Trophoblast cell (in vitro differentiated cells and primary cell): ENCODE results near the gene ITGA3.

Experiments used
- DNase-seq, 2 donors: peaks; one replicate each; pipeline ENCODE4 v3.0.0-alpha.2; 2016
- H2AFZ ChIP-seq: 2 replicates; pipeline ENCODE4 v1.6.1; 2013; ENCODE audit warnings: low read length, moderate library complexity, mild to moderate bottlenecking; ENCODE audit not compliant: insufficient read depth, poor library complexity
- H2AK5ac ChIP-seq: 2 replicates; pipeline ENCODE4 v1.6.1; 2013; ENCODE audit warnings: mild to moderate bottlenecking, low read length
- H2BK120ac ChIP-seq: 2 replicates; pipeline ENCODE4 v1.6.1; 2013; ENCODE audit warnings: low read length, mild to moderate bottlenecking, moderate library complexity; ENCODE audit not compliant: insufficient read depth, poor library complexity
- H2BK12ac ChIP-seq: 2 replicates; pipeline ENCODE4 v1.6.1; 2013; ENCODE audit warnings: mild to moderate bottlenecking, low read length, moderate library complexity
- H2BK5ac ChIP-seq: 2 replicates; pipeline ENCODE4 v1.6.1; 2013; ENCODE audit warnings: low read length, low read depth, moderate library complexity, mild to moderate bottlenecking; ENCODE audit not compliant: poor library complexity
- H3K14ac ChIP-seq: 2 replicates; pipeline ENCODE4 v1.6.1; 2013; ENCODE audit warnings: mild to moderate bottlenecking, low read length
- H3K18ac ChIP-seq: 2 replicates; pipeline ENCODE4 v1.6.1; 2013; ENCODE audit warnings: mild to moderate bottlenecking, low read length
- H3K23ac ChIP-seq: 2 replicates; pipeline ENCODE4 v1.6.1; 2013; ENCODE audit warnings: low read length
- H3K27ac ChIP-seq: 2 replicates; pipeline ENCODE4 v1.5.1; 2013; ENCODE audit warnings: low read depth, mild to moderate bottlenecking, inconsistent platforms, low read length, moderate library complexity
- H3K27me3 ChIP-seq: 2 replicates; pipeline ENCODE4 v1.6.1; 2013; ENCODE audit warnings: inconsistent platforms, mild to moderate bottlenecking, low read length, moderate library complexity; ENCODE audit not compliant: insufficient read depth
- H3K36me3 ChIP-seq, 2 experiments: 1 replicate in 1 of 2; 2 replicates in 1 of 2; pipeline ENCODE4 v1.6.1; 2013; ENCODE audit warnings: low read length in 2 of 2, mild to moderate bottlenecking in 2 of 2, moderate library complexity in 1 of 2; ENCODE audit not compliant: insufficient read depth in 2 of 2, control insufficient read depth in 1 of 2
- H3K4ac ChIP-seq: 2 replicates; pipeline ENCODE4 v1.6.1; 2013; ENCODE audit warnings: low read depth, mild to moderate bottlenecking, low read length, moderate library complexity
- H3K4me1 ChIP-seq, 2 experiments: 1 replicate in 1 of 2; 2 replicates in 1 of 2; pipeline ENCODE4 v1.6.1; 2013; ENCODE audit warnings: low read length in 2 of 2, mild to moderate bottlenecking in 2 of 2, moderate library complexity in 1 of 2; ENCODE audit not compliant: insufficient read depth in 2 of 2, control insufficient read depth in 1 of 2
- H3K4me2 ChIP-seq: 2 replicates; pipeline ENCODE4 v1.6.1; 2013; ENCODE audit warnings: inconsistent platforms, mild to moderate bottlenecking, low read length, moderate library complexity
- H3K4me3 ChIP-seq: 2 replicates; pipeline ENCODE4 v1.5.1; 2013; ENCODE audit warnings: mild to moderate bottlenecking, low read depth, low read length, inconsistent platforms
- H3K79me1 ChIP-seq: one replicate; pipeline ENCODE4 v1.6.1; 2013; ENCODE audit warnings: low read length
- H3K79me2 ChIP-seq: 2 replicates; pipeline ENCODE4 v1.6.1; 2013; ENCODE audit warnings: low read length, mild to moderate bottlenecking; ENCODE audit not compliant: control insufficient read depth, insufficient read depth, poor library complexity
- H3K9ac ChIP-seq: 2 replicates; pipeline ENCODE4 v1.6.1; 2013; ENCODE audit warnings: mild to moderate bottlenecking, low read length
- H3K9me3 ChIP-seq: 2 replicates; pipeline ENCODE4 v1.6.1; 2013; ENCODE audit warnings: low read depth, mild to moderate bottlenecking, control low read depth, inconsistent platforms, low read length; ENCODE audit not compliant: insufficient read depth
- H4K12ac ChIP-seq: 2 replicates; pipeline ENCODE4 v1.6.1; 2013; ENCODE audit warnings: low read depth, mild to moderate bottlenecking, low read length, moderate library complexity
- H4K8ac ChIP-seq: 2 replicates; pipeline ENCODE4 v1.6.1; 2013; ENCODE audit warnings: low read depth, mild to moderate bottlenecking, low read length, moderate library complexity
- H4K91ac ChIP-seq: one replicate; pipeline ENCODE4 v1.6.1; 2013; ENCODE audit warnings: low read depth, mild to moderate bottlenecking, low read length, moderate library complexity
- WGBS: extraction: QIAGEN DNeasy Blood & Tissue Kit; methylation state at CpG from one replicate; pipeline ENCODE4 v1.1.7; 2013; ENCODE audit warnings: missing lambda C conversion rate; ENCODE audit not compliant: insufficient read length, insufficient coverage; ENCODE audit errors: extremely low coverage; 5-methylcytosine and 5-hydroxymethylcytosine counted together

The ITGA3 gene

DNA sequence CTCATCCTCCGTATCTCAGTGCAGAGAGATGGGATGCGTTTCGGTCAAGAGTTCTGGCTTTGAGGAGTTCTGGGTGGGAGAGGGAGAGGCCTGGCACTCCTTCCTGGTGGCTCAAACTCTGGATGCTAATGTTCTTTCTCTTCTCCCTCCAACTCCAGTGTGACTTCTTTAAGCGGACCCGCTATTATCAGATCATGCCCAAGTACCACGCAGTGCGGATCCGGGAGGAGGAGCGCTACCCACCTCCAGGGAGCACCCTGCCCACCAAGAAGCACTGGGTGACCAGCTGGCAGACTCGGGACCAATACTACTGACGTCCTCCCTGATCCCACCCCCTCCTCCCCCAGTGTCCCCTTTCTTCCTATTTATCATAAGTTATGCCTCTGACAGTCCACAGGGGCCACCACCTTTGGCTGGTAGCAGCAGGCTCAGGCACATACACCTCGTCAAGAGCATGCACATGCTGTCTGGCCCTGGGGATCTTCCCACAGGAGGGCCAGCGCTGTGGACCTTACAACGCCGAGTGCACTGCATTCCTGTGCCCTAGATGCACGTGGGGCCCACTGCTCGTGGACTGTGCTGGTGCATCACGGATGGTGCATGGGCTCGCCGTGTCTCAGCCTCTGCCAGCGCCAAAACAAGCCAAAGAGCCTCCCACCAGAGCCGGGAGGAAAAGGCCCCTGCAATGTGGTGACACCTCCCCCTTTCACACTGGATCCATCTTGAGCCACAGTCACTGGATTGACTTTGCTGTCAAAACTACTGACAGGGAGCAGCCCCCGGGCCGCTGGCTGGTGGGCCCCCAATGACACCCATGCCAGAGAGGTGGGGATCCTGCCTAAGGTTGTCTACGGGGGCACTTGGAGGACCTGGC, 33.3 kb downstream of the ITGA3 start:
- no peak overlapping the region for H4K8ac ChIP-seq
- H3K14ac ChIP-seq = no peak overlapping the region
- H3K4me1 ChIP-seq = no peaks in the 10 kb centered on the region
- no peak for DNase-seq
- no peak overlapping the region for H2BK5ac ChIP-seq
- H3K27ac ChIP-seq = no peak overlapping the region
- peaks cover 28 to 31% of the 10 kb centered on the region in 2 experiments for H3K36me3 ChIP-seq
- H2AFZ ChIP-seq = no peak overlapping the region
- H3K9me3 ChIP-seq = no peaks in the 10 kb centered on the region
- H3K27me3 ChIP-seq = no peaks in the 10 kb centered on the region
- no peaks in the 10 kb centered on the region for H3K79me2 ChIP-seq
- H3K18ac ChIP-seq = no peak overlapping the region
- H2AK5ac ChIP-seq = no peak overlapping the region
- WGBS = no CpG with 5 or more reads among the region's 25 CpGs
- no peak overlapping the region for H3K4me2 ChIP-seq
- no peak overlapping the region for H3K9ac ChIP-seq
- H2BK120ac ChIP-seq = no peak overlapping the region
- H2BK12ac ChIP-seq = no peak overlapping the region
- H3K23ac ChIP-seq = no peak overlapping the region
- no peak overlapping the region for H3K4ac ChIP-seq
- no peak overlapping the region for H3K4me3 ChIP-seq
- H4K12ac ChIP-seq = no peak overlapping the region
- no peaks in the 10 kb centered on the region for H3K79me1 ChIP-seq
- H4K91ac ChIP-seq = no peak overlapping the region

GRCh38 chr17:50090071-50090470, 34.2 kb downstream of the ITGA3 start:
- Histone ChIP-seq H3K14ac (no peak overlapping the region), H3K18ac (no peak overlapping the region), H4K91ac (no peak overlapping the region), H3K4ac (no peak overlapping the region), H3K27me3 (no peaks in the 10 kb centered on the region), H3K9me3 (no peaks in the 10 kb centered on the region), H2BK12ac (no peak overlapping the region), H3K4me1 (peaks cover 0 to 5% of the 10 kb centered on the region in 2 experiments), H3K9ac (no peak overlapping the region), H2AFZ (no peak overlapping the region), H3K4me2 (no peak overlapping the region), H4K8ac (no peak overlapping the region), H3K79me2 (no peaks in the 10 kb centered on the region), H3K4me3 (no peak overlapping the region), H3K27ac (no peak overlapping the region), H3K79me1 (no peaks in the 10 kb centered on the region), H3K23ac (no peak overlapping the region), H2AK5ac (no peak overlapping the region), H2BK120ac (no peak overlapping the region), H2BK5ac (no peak overlapping the region), H3K36me3 (peaks cover 28 to 31% of the 10 kb centered on the region in 2 experiments), H4K12ac (no peak overlapping the region)
- DNase-seq = no peak
- no CpG with 5 or more reads among the region's 6 CpGs for WGBS

DNA sequence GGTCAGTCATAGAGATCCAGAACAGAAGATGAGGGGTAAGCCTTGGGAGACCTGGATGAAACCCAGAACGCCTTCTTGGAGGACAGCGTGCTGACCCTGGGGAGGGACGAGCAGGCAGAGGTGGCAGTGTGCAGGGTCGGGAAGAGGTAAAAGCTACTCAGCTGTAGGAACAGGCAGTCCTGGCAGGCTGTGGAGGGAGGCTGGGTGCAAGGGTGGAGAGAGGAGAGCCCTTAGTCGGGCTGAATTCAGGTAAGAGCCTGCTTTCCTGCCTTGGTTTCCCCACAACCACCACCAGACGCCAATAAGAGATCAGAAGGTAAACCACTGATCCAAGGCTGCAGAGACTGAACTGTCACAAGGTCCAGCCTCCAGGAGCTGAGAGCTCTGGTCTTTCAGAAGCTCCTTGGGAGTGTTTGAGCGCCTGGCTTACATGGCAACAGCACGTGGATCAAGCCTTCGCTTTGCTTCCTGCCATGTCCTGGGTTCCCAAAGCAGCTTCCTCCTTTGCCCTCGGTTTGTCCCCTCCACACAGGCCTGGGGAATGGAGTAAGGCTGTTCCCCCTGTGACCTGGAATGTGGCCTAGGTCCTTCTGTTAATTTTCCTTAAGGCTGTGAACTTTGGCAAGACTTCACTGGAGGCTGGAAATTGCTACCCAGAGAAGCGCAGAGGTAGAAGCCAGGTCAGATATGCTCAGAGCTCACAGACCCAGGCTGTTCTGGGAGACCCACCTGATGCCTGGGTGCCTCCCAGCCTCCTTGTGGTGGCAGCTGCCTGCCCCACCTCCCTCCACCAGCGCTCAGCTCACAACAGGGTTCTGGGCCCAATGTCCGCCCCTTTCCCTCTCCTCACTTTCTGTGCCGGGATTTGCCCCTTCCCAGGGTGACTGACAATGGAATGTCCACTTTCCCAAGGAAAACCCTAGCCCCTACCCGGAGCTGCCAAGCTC, 35.3 kb downstream of the ITGA3 start:
- H4K91ac ChIP-seq = no peak overlapping the region
- no peaks in the 10 kb centered on the region for H3K27me3 ChIP-seq
- H3K14ac ChIP-seq = no peak overlapping the region
- H3K4ac ChIP-seq = no peak overlapping the region
- no peak overlapping the region for H3K4me2 ChIP-seq
- no peak overlapping the region for H4K8ac ChIP-seq
- no peak overlapping the region for H3K9ac ChIP-seq
- peaks cover 7 to 11% of the 10 kb centered on the region in 2 experiments for H3K4me1 ChIP-seq
- DNase-seq = no peak
- H3K27ac ChIP-seq = no peak overlapping the region
- H2BK120ac ChIP-seq = no peak overlapping the region
- H3K9me3 ChIP-seq = no peaks in the 10 kb centered on the region
- H3K4me3 ChIP-seq = no peak overlapping the region
- no peak overlapping the region for H4K12ac ChIP-seq
- peaks cover 5% of the 10 kb centered on the region for H3K79me1 ChIP-seq
- H2BK12ac ChIP-seq = no peak overlapping the region
- H3K23ac ChIP-seq = no peak overlapping the region
- no peak overlapping the region for H3K18ac ChIP-seq
- H3K36me3 ChIP-seq = peaks cover 28 to 31% of the 10 kb centered on the region in 2 experiments
- no peak overlapping the region for H2BK5ac ChIP-seq
- H2AFZ ChIP-seq = no peak overlapping the region
- H3K79me2 ChIP-seq = peaks cover 2% of the 10 kb centered on the region
- H2AK5ac ChIP-seq = no peak overlapping the region
- no CpG with 5 or more reads among the region's 15 CpGs for WGBS

- Histone ChIP-seq H3K79me2 (peaks cover 2% of the 10 kb centered on the region), H3K23ac (no peak overlapping the region), H3K4me2 (no peak overlapping the region), H4K91ac (no peak overlapping the region), H2BK120ac (no peak overlapping the region), H4K12ac (no peak overlapping the region), H3K36me3 (peaks cover 28 to 31% of the 10 kb centered on the region in 2 experiments), H3K27ac (no peak overlapping the region), H3K9me3 (no peaks in the 10 kb centered on the region), H3K27me3 (no peaks in the 10 kb centered on the region), H2BK12ac (no peak overlapping the region), H3K18ac (no peak overlapping the region), H3K4me3 (no peak overlapping the region), H3K9ac (no peak overlapping the region), H3K14ac (no peak overlapping the region), H4K8ac (no peak overlapping the region), H3K79me1 (peaks cover 5% of the 10 kb centered on the region), H2AK5ac (no peak overlapping the region), H3K4me1 (peaks cover 7 to 11% of the 10 kb centered on the region in 2 experiments), H2BK5ac (no peak overlapping the region), H2AFZ (no peak overlapping the region), H3K4ac (no peak overlapping the region)
- WGBS = no CpG with 5 or more reads among the region's 2 CpGs
- DNase-seq = no peak
Observed at GRCh38 chr17:50091918-50092285, 36.0 kb downstream of the ITGA3 start.
